Activated naive CD4-positive, alpha-beta T cell treated with anti-CD3 and anti-CD28 coated beads, Interleukin-2, amount 50 U/mL, for 24 hours (primary cell): ENCODE measurements around the gene SLC66A2.
"Not testable (repeated sequence)": the region's sequence is repeated elsewhere in the genome, so short reads cannot be mapped to it uniquely, and the experiment has no call there.

Source experiments
- H3K27ac Mint-ChIP-seq: one replicate; pipeline ENCODE4 v1.8.0; 2021; ENCODE audit warnings: mild to moderate bottlenecking, mixed read lengths
- H3K27me3 Mint-ChIP-seq: one replicate; pipeline ENCODE4 v1.8.0; 2021; ENCODE audit warnings: mixed read lengths
- H3K36me3 Mint-ChIP-seq: one replicate; pipeline ENCODE4 v1.8.0; 2021; ENCODE audit warnings: mixed read lengths
- H3K4me1 Mint-ChIP-seq: one replicate; pipeline ENCODE4 v1.8.0; 2021; ENCODE audit warnings: mixed read lengths
- H3K4me3 Mint-ChIP-seq: one replicate; pipeline ENCODE4 v1.8.0; 2021; ENCODE audit warnings: mild to moderate bottlenecking, mixed read lengths
- H3K9me3 Mint-ChIP-seq: one replicate; pipeline ENCODE4 v1.8.0; 2021; ENCODE audit warnings: mixed read lengths

The SLC66A2 gene

DNA sequence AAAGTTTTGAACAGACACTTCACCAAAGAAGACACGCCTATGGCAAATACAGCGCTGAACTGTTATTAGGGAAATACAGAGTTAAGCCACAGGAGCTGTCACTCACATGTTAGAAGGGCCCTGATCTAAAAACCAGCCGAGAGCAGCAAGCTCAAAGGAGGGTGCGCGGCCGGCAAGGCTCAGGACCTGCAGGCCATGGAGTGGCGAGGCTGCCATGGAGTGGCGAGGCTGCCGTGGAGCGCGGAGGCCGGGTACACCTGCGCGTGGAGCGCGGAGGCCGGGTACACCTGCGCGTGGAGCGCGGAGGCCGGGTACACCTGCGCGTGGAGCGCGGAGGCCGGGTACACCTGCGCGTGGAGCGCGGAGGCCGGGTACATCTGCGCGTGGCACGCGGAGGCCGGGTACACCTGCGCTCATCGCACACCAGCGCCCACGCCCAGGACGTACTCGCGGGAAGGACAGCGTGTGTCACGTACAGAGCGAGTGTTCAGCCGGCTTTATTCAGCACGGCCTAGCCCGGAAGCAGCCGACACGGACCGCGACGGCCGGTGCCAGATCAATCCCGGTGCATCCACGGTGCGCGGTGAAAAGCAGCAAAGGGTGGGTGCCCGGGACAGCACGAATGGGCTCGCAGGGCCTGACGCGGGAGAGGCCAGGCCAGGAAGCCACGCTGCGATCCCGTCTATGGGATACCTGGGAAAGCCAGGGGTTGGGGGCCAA lies 68.8 kb downstream of the SLC66A2 start:
- no peaks in the 10 kb centered on the region for H3K9me3 Mint-ChIP-seq

DNA sequence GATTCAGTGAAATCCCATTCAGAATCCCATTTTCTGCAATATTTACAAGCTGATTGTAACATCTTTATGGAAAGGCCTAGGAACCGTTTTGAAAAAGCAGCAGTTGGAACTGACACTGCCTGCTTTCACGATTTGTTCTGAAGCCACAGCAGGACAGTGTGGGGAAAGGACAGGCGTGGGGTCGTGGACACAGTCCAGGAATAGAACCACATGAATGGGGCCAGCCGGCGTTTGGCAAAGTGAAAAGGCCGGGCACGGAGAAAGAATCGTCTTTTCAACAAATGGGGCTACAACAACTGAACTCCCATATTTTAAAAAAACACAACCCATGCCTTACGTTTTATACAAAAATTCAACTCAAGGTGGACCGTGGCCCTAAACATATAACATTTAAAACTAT lies 69.8 kb downstream of the SLC66A2 start:
- Mint-ChIP-seq H3K4me3 (no peak overlapping the region), H3K4me1 (no peaks in the 10 kb centered on the region), H3K36me3 (no peaks in the 10 kb centered on the region), H3K27me3 (no peaks in the 10 kb centered on the region), H3K27ac (no peak overlapping the region), H3K9me3 (no peaks in the 10 kb centered on the region)

More for the DNA sequence above, 68.8 kb downstream of the SLC66A2 start:
- no peaks in the 10 kb centered on the region for H3K4me1 Mint-ChIP-seq
- no peak overlapping the region for H3K4me3 Mint-ChIP-seq
- no peaks in the 10 kb centered on the region for H3K27me3 Mint-ChIP-seq
- H3K27ac Mint-ChIP-seq: no peak overlapping the region
- H3K36me3 Mint-ChIP-seq: no peaks in the 10 kb centered on the region

DNA sequence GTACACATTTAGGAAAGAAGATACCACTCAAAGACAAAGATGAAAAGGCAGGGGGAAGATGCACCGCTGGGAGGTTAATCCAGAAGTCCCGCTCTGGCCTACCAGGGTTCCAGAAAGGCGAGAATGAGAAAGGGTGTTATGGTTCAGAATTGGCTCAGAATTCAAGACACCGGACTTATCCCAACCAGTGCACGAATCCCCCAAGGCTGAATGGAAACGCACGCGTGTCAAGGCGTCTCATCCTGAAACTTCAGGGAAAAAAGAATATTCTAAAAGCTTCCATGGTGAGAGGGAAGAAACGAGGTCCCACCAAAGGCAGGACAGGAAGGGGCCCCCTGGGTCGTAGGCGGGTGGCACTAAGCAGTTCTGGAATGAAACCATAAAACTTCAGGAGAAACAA lies 71.9 kb downstream of the SLC66A2 start:
- no peak overlapping the region for H3K27ac Mint-ChIP-seq
- no peaks in the 10 kb centered on the region for H3K36me3 Mint-ChIP-seq
- H3K9me3 Mint-ChIP-seq: no peaks in the 10 kb centered on the region
- H3K4me3 Mint-ChIP-seq: no peak overlapping the region
- no peaks in the 10 kb centered on the region for H3K27me3 Mint-ChIP-seq
- H3K4me1 Mint-ChIP-seq: no peaks in the 10 kb centered on the region

DNA sequence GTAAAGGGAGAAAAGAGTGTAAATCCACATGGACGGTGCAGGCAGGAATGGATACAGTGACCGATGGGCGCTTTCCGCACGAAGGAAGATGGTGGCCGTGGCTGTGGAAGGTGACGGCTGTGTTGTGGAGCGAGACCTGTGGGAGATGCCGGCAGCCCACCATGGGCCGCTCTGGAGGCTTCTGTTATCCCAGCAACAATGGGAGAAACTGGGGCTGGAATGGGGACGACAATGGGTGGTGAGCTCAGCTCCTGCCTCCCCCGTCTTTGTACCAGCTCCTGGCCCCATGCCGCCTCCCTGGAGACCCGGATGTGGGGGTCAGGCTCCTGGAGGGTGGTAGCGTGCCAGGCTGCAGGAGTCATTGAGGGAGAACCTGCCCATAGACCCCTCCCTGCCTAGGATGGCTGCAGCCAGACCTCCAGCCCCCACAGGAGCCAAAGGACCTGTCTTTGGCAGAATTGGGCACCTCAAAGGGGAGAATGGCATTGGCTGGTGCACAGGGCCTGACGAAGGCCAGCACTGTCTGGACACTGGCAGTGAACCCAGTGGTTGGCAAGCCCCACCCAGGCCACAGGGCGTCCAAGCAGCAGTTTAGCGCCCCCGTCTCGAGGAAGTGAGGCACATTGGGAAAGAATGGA lies 72.6 kb downstream of the SLC66A2 start:
- Mint-ChIP-seq H3K27me3 (no peaks in the 10 kb centered on the region), H3K36me3 (no peaks in the 10 kb centered on the region), H3K4me3 (no peak overlapping the region), H3K9me3 (no peaks in the 10 kb centered on the region), H3K27ac (no peak overlapping the region), H3K4me1 (no peaks in the 10 kb centered on the region)

DNA sequence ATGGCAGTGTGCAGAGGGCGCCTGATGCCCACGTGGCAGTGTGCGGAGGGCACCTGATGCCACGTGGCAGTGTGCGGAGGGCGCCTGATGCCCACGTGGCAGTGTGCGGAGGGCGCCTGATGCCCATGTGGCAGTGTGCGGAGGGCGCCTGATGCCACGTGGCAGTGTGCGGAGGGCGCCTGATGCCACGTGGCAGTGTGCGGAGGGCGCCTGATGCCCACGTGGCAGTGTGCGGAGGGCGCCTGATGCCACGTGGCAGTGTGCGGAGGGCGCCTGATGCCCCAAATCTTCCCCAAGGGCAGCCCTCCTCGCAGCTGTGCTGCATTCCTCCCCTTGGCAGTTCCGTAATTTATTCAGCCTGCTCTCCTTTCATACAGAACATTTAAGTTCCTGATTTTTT lies 73.2 kb downstream of the SLC66A2 start:
- not testable (repeated sequence) for H3K9me3 Mint-ChIP-seq, H3K4me1 Mint-ChIP-seq

DNA sequence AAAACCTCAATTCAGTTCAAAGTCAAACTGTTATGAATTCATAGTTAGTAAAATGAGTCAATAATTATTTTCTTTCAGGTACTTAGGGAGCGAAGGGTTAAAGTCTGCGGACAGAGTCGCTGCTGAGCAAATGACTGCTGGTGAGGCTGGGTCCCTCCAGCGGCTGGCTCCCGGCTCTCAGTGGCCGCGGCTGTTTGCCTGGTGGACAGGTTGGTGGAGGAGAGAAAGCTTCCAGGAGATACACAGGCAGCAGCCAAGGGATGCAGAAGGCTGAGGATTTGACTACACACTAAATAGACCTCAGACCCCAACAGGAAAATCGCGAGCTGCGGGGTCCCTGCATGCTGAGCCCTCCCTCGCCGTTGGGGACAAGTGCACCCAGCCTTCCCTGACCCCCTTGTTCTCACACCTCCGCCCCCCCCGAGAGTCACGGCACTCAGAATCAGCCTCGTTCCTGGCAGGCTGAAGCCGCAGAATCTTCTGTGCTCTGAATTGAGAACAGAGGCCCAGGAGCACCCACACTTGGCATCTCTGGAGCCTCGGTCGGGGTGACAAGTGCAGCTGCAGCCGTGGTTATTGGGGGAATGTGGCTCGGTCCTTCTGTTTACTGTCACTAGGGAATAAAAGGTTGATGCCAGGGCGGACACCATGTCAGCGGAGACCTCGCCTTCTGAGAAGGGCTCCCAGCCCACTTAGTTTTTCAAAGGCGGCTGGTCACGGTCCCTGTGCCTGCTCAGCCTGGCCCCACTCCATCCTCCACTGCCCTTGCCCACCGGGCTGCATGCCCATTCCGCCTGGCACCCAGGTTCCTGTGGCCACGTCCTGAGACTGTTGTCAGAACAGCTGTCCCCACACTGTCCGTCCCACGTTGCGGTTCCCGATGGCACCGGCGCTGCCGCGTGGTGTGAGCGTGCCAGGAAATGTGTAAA lies 74.0 kb downstream of the SLC66A2 start:
- no peaks in the 10 kb centered on the region for H3K9me3 Mint-ChIP-seq
- H3K27me3 Mint-ChIP-seq: peaks cover 1% of the 10 kb centered on the region
- no peak overlapping the region for H3K27ac Mint-ChIP-seq
- H3K4me1 Mint-ChIP-seq: no peaks in the 10 kb centered on the region
- H3K36me3 Mint-ChIP-seq: no peaks in the 10 kb centered on the region
- no peak overlapping the region for H3K4me3 Mint-ChIP-seq

More for the DNA sequence above, 73.2 kb downstream of the SLC66A2 start:
- H3K27me3 Mint-ChIP-seq, H3K36me3 Mint-ChIP-seq, H3K27ac Mint-ChIP-seq, H3K4me3 Mint-ChIP-seq: not testable (repeated sequence)

DNA sequence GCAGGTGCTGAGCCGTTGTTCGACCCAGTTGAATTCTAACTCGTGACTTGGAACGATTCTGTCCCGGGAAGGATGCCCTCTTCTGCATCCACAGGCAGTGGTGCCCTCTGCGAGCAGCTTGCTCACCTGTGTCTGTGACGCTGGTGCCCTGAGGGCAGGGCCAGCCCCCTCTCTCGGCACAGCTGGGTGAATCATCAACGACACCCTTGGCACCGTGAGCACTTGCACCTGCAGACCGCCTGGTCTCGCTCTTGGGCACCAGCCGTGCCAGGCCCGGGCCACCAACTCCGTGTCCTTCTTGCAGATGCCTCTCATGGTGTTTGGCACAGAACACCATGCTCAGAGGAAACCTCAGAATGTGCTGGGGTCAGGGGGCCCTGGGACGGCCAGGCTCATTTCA lies 75.0 kb downstream of the SLC66A2 start:
- no peak overlapping the region for H3K4me3 Mint-ChIP-seq
- H3K27ac Mint-ChIP-seq: no peak overlapping the region
- H3K4me1 Mint-ChIP-seq: no peaks in the 10 kb centered on the region
- H3K36me3 Mint-ChIP-seq: no peaks in the 10 kb centered on the region
- H3K27me3 Mint-ChIP-seq: peaks cover 1% of the 10 kb centered on the region
- H3K9me3 Mint-ChIP-seq: no peaks in the 10 kb centered on the region

DNA sequence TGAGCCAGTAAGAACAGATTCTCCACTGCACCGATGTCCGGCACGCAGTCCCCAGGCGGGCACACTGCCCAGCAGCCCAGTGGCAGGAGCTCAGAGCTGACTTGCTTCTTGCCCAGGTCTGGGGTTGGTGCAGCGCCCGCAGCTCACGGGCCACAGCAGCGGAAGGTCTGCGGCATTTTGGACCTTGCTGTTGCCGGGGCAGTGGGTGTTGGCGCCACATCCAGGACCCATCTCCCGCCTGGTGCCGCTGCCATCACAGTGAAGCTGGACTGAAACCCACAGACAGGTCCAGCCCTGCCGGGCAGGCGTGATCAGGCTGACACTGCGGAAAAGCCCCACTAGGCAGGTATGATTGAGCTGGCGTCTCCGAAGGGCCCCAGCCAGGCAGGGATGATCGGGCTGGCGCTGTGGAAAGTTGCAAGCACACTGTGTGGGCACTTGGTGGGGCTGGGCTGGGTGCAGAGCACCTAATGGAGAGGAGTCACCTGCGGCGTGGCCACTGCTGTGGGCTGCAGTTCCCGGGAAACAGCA lies 75.5 kb downstream of the SLC66A2 start:
- Mint-ChIP-seq H3K27ac (no peak overlapping the region), H3K4me1 (no peaks in the 10 kb centered on the region), H3K27me3 (peaks cover 1% of the 10 kb centered on the region), H3K36me3 (no peaks in the 10 kb centered on the region), H3K4me3 (no peak overlapping the region), H3K9me3 (no peaks in the 10 kb centered on the region)

GRCh38 chr18:79875531-79875919 lies 75.9 kb downstream of the SLC66A2 start:
- Mint-ChIP-seq H3K4me3 (no peak overlapping the region), H3K27me3 (peaks cover 1% of the 10 kb centered on the region), H3K36me3 (no peaks in the 10 kb centered on the region), H3K27ac (no peak overlapping the region), H3K4me1 (no peaks in the 10 kb centered on the region), H3K9me3 (no peaks in the 10 kb centered on the region)

DNA sequence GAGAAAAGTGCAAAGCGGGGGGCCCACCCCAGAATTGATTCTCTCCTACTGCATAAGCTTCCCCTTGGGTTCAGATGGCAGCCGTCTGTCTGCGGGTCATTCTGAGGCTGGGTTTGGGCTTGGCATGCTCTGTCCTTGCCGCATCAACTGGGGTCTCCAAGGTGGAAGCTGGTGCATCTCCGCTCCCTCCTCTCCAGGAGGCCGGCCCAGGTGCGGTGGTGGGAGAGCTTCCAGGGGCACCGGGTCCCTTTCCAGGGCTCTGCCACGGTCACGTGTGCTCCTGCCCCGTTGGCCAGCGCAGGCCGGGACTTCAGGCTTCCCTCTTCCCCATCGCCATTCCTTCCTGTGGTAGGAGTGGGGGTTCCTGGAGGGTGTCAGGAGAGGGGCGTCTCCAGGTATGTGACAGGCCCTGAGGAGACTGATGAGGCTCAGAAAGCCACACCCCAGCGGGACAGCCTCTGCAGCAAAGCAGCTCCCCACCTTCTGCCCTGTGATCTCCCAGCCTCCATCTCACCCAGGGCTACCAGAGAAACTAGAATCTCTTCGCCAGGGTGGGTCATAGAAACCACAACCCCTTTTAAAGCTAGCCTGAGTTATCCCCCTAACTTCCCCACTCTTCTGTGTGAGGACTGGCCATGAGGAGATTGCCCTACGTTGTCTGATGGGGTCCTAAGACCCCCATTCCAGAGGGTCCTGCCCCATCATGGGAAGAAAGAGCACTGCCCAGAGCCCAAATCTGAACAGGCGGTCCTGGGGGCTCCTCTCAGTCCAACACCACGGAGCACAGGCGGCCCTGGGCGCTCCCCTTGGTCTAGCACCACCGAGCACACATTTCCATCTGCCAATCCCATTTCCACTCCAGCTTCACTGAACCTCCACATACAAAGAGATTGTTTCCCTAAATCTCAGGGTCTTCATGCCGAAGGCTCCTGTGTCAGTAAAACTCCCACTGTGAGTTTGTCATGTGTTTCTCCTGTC lies 76.6 kb downstream of the SLC66A2 start:
- no peak overlapping the region for H3K4me3 Mint-ChIP-seq

GRCh38 chr18:79873449-79874110 lies 77.9 kb downstream of the SLC66A2 start:
- Mint-ChIP-seq H3K27ac (no peak overlapping the region), H3K4me3 (no peak overlapping the region), H3K4me1 (no peaks in the 10 kb centered on the region), H3K9me3 (no peaks in the 10 kb centered on the region), H3K36me3 (no peaks in the 10 kb centered on the region), H3K27me3 (peaks cover 1% of the 10 kb centered on the region)

More for the DNA sequence above, 76.6 kb downstream of the SLC66A2 start:
- Mint-ChIP-seq H3K9me3 (no peaks in the 10 kb centered on the region), H3K4me1 (no peaks in the 10 kb centered on the region), H3K27me3 (peaks cover 1% of the 10 kb centered on the region), H3K27ac (no peak overlapping the region), H3K36me3 (no peaks in the 10 kb centered on the region)

DNA sequence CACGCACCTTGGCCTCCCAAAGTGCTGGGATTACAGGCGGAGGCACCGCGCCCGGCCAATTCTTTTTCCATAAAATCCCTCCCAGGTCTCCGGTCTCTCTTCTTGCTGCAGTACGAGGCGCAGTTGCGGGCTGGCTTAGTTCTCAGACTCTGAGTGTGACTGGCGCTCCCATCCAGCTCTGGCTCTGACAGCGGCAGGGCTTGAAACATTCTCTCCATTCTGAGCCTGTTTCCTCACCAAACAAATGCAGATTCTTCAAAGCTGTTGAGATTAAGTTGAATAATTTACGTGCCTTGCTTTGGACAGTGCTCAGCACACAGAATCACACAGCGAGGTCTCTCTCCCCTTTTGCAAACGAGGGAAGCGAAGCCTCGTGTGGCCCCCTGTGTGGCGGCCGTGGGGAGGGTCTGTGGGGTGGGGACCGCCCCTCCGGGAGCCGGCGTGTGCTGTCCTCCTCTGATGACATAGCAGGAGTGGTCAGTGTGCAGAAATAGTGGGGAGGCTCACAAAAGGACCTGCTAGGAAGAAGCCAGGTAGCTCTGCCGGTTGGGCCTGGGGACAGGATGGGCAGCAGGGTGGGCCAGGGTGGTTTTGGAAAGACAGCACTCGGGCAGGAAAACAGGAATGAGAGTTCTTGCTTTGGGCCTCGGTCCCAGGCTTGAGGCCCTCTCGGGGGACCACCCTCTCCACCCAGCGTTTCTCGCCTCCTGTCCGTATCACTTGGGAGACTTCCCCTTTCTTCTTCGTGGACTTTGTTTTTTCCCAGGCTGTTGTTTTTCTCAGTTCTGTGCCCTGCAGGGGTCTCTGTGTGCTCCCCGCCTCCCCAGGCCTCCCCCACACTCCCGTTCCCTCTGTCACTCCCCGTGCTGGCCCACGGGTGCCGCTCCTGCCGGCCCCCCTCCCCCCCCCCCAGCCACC lies 78.7 kb downstream of the SLC66A2 start:
- Mint-ChIP-seq H3K27me3 (peaks cover 1% of the 10 kb centered on the region), H3K27ac (no peak overlapping the region), H3K9me3 (no peaks in the 10 kb centered on the region), H3K4me3 (no peak overlapping the region), H3K4me1 (no peaks in the 10 kb centered on the region), H3K36me3 (no peaks in the 10 kb centered on the region)

DNA sequence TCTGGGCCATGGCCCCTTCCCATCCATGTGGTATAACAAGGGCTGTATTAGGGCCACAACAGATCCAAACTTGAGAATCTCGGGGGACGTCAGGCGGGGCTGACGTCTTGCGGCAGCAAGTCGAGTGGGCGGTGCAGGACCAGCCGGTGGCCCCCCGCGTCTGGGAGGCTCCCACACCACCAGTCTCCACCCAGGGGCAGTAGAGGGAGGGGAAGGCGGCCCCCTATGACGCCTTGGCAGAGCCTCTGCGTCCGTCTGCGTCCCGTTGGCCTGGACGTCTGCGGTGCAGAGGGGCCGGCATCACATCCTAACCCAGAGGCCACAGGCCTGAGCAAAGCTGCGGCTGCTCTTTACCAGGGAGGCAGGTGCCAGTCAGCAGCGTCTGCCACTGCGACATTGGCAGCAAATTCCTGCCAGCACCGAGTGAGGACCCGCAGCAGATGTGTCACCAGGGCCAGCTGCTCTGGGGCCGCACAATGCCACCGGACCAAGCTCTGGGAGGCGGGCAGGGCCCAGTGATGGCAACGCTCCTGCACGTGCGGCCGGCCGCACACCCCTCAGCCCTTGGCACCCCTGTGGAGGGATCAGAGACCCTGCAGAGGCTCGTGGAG lies 79.9 kb downstream of the SLC66A2 start:
- Mint-ChIP-seq H3K4me1 (no peaks in the 10 kb centered on the region), H3K36me3 (no peaks in the 10 kb centered on the region), H3K9me3 (no peaks in the 10 kb centered on the region), H3K27ac (no peak overlapping the region), H3K4me3 (no peak overlapping the region), H3K27me3 (peaks cover 1% of the 10 kb centered on the region)
